ENCODE measurements around the gene PPAT.

GRCh38 chr4:56450342-56450741 lies 14.9 kb upstream of the PPAT start:
- TF ChIP-seq, protein P1, sequence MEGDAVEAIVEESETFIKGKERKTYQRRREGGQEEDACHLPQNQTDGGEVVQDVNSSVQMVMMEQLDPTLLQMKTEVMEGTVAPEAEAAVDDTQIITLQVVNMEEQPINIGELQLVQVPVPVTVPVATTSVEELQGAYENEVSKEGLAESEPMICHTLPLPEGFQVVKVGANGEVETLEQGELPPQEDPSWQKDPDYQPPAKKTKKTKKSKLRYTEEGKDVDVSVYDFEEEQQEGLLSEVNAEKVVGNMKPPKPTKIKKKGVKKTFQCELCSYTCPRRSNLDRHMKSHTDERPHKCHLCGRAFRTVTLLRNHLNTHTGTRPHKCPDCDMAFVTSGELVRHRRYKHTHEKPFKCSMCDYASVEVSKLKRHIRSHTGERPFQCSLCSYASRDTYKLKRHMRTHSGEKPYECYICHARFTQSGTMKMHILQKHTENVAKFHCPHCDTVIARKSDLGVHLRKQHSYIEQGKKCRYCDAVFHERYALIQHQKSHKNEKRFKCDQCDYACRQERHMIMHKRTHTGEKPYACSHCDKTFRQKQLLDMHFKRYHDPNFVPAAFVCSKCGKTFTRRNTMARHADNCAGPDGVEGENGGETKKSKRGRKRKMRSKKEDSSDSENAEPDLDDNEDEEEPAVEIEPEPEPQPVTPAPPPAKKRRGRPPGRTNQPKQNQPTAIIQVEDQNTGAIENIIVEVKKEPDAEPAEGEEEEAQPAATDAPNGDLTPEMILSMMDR (conservative IDR thresholded peaks at IDR 0.05), result no peak
- TF ChIP-seq ZFX (IDR thresholded peaks at IDR 0.05), result no peak

Data from C4-2B (cell line).